HCT116 (cell line): Measurements from ENCODE around the gene MAP7. TPM values are rescaled to one million over a fixed set of nuclear protein-coding genes. Genes with fewer than 3 reads are reported as not detected.

Experiments
- ATAC-seq: fragments of 200-7000 bp; cut with Tn5 transposase; 2 replicates; pipeline ENCODE4 v1.9.1; 2020; ENCODE audit warnings: mild to moderate bottlenecking, moderate library complexity
- BruUV-seq: library from RNA; stranded (reverse); fragments of 400-500 nt; replicated peaks from 2 replicates; lab custom pipeline; 2021; lab: Mats Ljungman, UMichigan
- CTCF ChIA-PET: fragments of 300-600 bp; sonication (Branson Sonifier 250); formaldehyde crosslinking; loops from one replicate; lab custom pipeline; 2021; ENCODE audit warnings: antibody characterized with exemption; lab: Charles Lee
- POLR2A ChIA-PET: fragments of 300-600, 350-600 bp; sonication (Branson Sonifier 250); formaldehyde crosslinking; loops from one replicate; lab custom pipeline; 2021; ENCODE audit warnings: antibody characterized with exemption; lab: Charles Lee
- RAD21 ChIA-PET, 2 experiments: fragments of 300-600 bp; sonication (Branson Sonifier 250); formaldehyde crosslinking; loops; one replicate each; lab custom pipeline; 2023; ENCODE audit warnings: low total read pairs in 2 of 2; ENCODE audit not compliant: uncharacterized antibody in 2 of 2, unreplicated experiment in 2 of 2, low non-redundant PET in 1 of 2; lab: Charles Lee
- DNase-seq: peaks from one replicate; pipeline ENCODE4 v3.0.0-alpha.2; 2010; ENCODE audit warnings: low read depth, low spot score
- H2AFZ ChIP-seq: fragments of 200-600 bp; shearing (Covaris generic), sonication (generic); 2 replicates; pipeline ENCODE4 v1.6.1; 2017; ENCODE audit warnings: low read depth, mixed run types, mixed read lengths, antibody characterized with exemption, low read length; ENCODE audit not compliant: poor library complexity, severe bottlenecking
- H3K27ac ChIP-seq: 2 replicates; pipeline ENCODE4 v1.5.1; 2012; ENCODE audit warnings: low read depth, low read length
- H3K27me3 ChIP-seq: fragments of 200-600 bp; sonication (generic); 2 replicates; pipeline ENCODE4 v1.6.1; 2016; ENCODE audit warnings: mixed run types, low read length, mixed read lengths; ENCODE audit not compliant: insufficient read depth
- H3K36me3 ChIP-seq, 2 experiments: fragments of 200-500 bp in 1 of 2; fragments of 200-600 bp in 1 of 2; sonication (Bioruptor generic) in 1 of 2; sonication (generic) in 1 of 2; 2 replicates each; pipeline versions ENCODE4 v1.5.1 to v1.6.1; 2014 to 2016; ENCODE audit warnings: low read length in 2 of 2, inconsistent platforms in 1 of 2, mixed read lengths in 1 of 2, mixed run types in 1 of 2; ENCODE audit not compliant: insufficient read depth in 2 of 2, control insufficient read depth in 1 of 2
- H3K4me1 ChIP-seq, 2 experiments: fragments of 200-600 bp in 1 of 2; sonication (generic) in 1 of 2; 2 replicates each; pipeline versions ENCODE4 v1.5.1 to v1.6.1; 2012 to 2017; ENCODE audit warnings: low read length in 2 of 2, inconsistent platforms in 1 of 2, mild to moderate bottlenecking in 1 of 2, mixed read lengths in 1 of 2, mixed run types in 1 of 2, moderate library complexity in 1 of 2; ENCODE audit not compliant: insufficient read depth in 2 of 2, control insufficient read depth in 1 of 2
- H3K4me2 ChIP-seq: fragments of 200-600 bp; sonication (generic); 2 replicates; pipeline ENCODE4 v1.6.1; 2017; ENCODE audit warnings: mixed run types, low read length, mixed read lengths
- H3K4me3 ChIP-seq, 2 experiments: fragments of 200-600 bp in 1 of 2; sonication (generic) in 1 of 2; replicated peaks in 1 of 2; 2 replicates each; pipeline ENCODE4 v1.5.1; 2011 to 2016; ENCODE audit warnings: low read length in 2 of 2, control low read depth in 1 of 2, low read depth in 1 of 2, mild to moderate bottlenecking in 1 of 2, mixed read lengths in 1 of 2, mixed run types in 1 of 2
- H3K79me2 ChIP-seq: fragments of 200-600 bp; sonication (generic); 2 replicates; pipeline ENCODE4 v1.6.1; 2017; ENCODE audit warnings: mild to moderate bottlenecking, mixed run types, low read length, moderate library complexity, mixed read lengths; ENCODE audit not compliant: insufficient read depth
- H3K9ac ChIP-seq: fragments of 200-600 bp; sonication (generic); 2 replicates; pipeline ENCODE4 v1.6.1; 2016; ENCODE audit warnings: low read length, mixed read lengths
- H3K9me2 ChIP-seq: fragments of 200-600 bp; sonication (generic), shearing (Covaris generic); 2 replicates; pipeline ENCODE4 v1.6.1; 2017; ENCODE audit warnings: mixed run types, mild to moderate bottlenecking, moderate library complexity; ENCODE audit not compliant: insufficient read depth
- H3K9me3 ChIP-seq, 2 experiments: fragments of 200-500 bp in 1 of 2; fragments of 200-600 bp in 1 of 2; sonication (Bioruptor generic) in 1 of 2; sonication (generic) in 1 of 2; 2 replicates each; pipeline ENCODE4 v1.6.1; 2014 to 2017; ENCODE audit warnings: low read length in 2 of 2, mixed read lengths in 2 of 2, inconsistent platforms in 1 of 2, low read depth in 1 of 2, mild to moderate bottlenecking in 1 of 2, mixed run types in 1 of 2, moderate library complexity in 1 of 2; ENCODE audit not compliant: control insufficient read depth in 1 of 2, insufficient read depth in 1 of 2
- H4K20me1 ChIP-seq: fragments of 200-600 bp; sonication (generic), shearing (Covaris generic); 2 replicates; pipeline ENCODE4 v1.6.1; 2017; ENCODE audit warnings: mixed run types, mild to moderate bottlenecking, moderate library complexity; ENCODE audit not compliant: insufficient read depth
- ATF3 ChIP-seq: IDR thresholded peaks from 2 replicates; pipeline ENCODE4 v1.6.1; 2012
- CTCF ChIP-seq, 3 experiments: fragments of 200-600 bp in 1 of 3; sonication (generic) in 1 of 3; IDR thresholded peaks in 2 of 3; conservative IDR thresholded peaks in 1 of 3; 2 replicates each; pipeline ENCODE4 v1.5.1; 2012 to 2017; ENCODE audit warnings: low read depth in 2 of 3, low read length in 2 of 3, antibody characterized with exemption in 1 of 3, borderline replicate concordance in 1 of 3, control low read depth in 1 of 3, mild to moderate bottlenecking in 1 of 3, mixed read lengths in 1 of 3, mixed run types in 1 of 3, moderate library complexity in 1 of 3; ENCODE audit not compliant: insufficient read depth in 1 of 3
- EGR1 ChIP-seq: IDR thresholded peaks from 2 replicates; pipeline ENCODE4 v1.6.1; 2012; ENCODE audit warnings: low read depth
- JUND ChIP-seq: IDR thresholded peaks from 2 replicates; pipeline ENCODE4 v1.6.1; 2012
- MAX ChIP-seq: IDR thresholded peaks from 2 replicates; pipeline ENCODE4 v1.6.1; 2012
- SRF ChIP-seq: IDR thresholded peaks from 2 replicates; pipeline ENCODE4 v1.6.1; 2012; ENCODE audit warnings: low read depth
- TCF7L2 ChIP-seq: IDR thresholded peaks from 2 replicates; pipeline ENCODE4 v1.7.0; 2011; ENCODE audit warnings: borderline replicate concordance, inconsistent platforms; ENCODE audit not compliant: insufficient read depth, insufficient read length; ENCODE audit errors: extremely low read depth
- ZFX ChIP-seq: fragments of 450-650 bp; IDR thresholded peaks from 2 replicates; pipeline ENCODE4 v1.6.1; 2017
- intact Hi-C: fragments of 100-400 bp; cut with micrococcal nuclease; formaldehyde crosslinking; loops from 2 replicates; pipeline ENCODE4 v1.10.0; 2022
- total RNA-seq: library from RNA; stranded (reverse); gene quantifications from one replicate; pipeline ENCODE4 v1.2.1, GENCODE V29; 2021; ENCODE audit not compliant: unreplicated experiment

MAP7 gene
- total RNA-seq, 1 experiment from 2014 or later: 35.5 TPM

GRCh38 chr6:136535017-136535765 lies 15.0 kb downstream of the MAP7 start:
- DNase-seq: no peak
- Histone ChIP-seq H3K79me2 (peaks cover 42% of the 10 kb centered on the region), H4K20me1 (peaks cover 4% of the 10 kb centered on the region; the same call in 1 of the 2 replicates), H3K27ac (no peak overlapping the region), H3K36me3 (no peaks in the 10 kb centered on the region), H3K4me3 (no peak overlapping the region), H3K27me3 (no peaks in the 10 kb centered on the region), H3K9me2 (no peaks in the 10 kb centered on the region), H3K4me2 (no peak overlapping the region), H2AFZ (no peak overlapping the region), H3K9ac (no peak overlapping the region), H3K9me3 (no peaks in the 10 kb centered on the region), H3K4me1 (no peaks in the 10 kb centered on the region)
- no peak for ATAC-seq
- POLR2A ChIA-PET: no interaction called here
- RAD21 ChIA-PET: no interaction called here
- CTCF ChIA-PET: no interaction called here
- BruUV-seq: no TSS peak
- TF ChIP-seq ATF3 (no peak), ZFX (no peak), CTCF (IDR thresholded peaks at IDR 0.05 in 2 of 3, conservative IDR thresholded peaks at IDR 0.05 in 1 of 3; ENCODE audit: borderline replicate concordance in 1 of 3, insufficient read depth in 1 of 3, low read depth in 2 of 3, low read length in 2 of 3) (no peak), JUND (no peak), TCF7L2 (no peak), EGR1 (no peak), MAX (no peak), SRF (no peak)
- intact Hi-C loops: no loop called here
